Common myeloid progenitor, CD34-positive (primary cell): Measurements from ENCODE around the gene ASPN.

Experiments
- CTCF ChIA-PET: fragments of 350-600 bp; sonication (Branson Sonifier 250); formaldehyde crosslinking; loops from one replicate; lab custom pipeline; 2021; ENCODE audit warnings: antibody characterized with exemption; lab: Charles Lee
- POLR2A ChIA-PET: fragments of 350-600 bp; sonication (Branson Sonifier 250); formaldehyde crosslinking; loops from one replicate; lab custom pipeline; 2021; ENCODE audit warnings: antibody characterized with exemption; lab: Charles Lee
- DNase-seq, 3 donors: peaks; one replicate each; pipeline versions ENCODE4 v3.0.0 to v3.0.0-alpha.2; 2013
- H3K27ac ChIP-seq, 2 experiments: 1 replicate in 1 of 2; 2 replicates in 1 of 2; pipeline ENCODE4 v1.7.0; 2013; ENCODE audit warnings: inconsistent platforms in 2 of 2, low read length in 2 of 2, mild to moderate bottlenecking in 2 of 2, low read depth in 1 of 2, moderate library complexity in 1 of 2; ENCODE audit not compliant: severe bottlenecking in 2 of 2, insufficient read depth in 1 of 2, poor library complexity in 1 of 2
- H3K27me3 ChIP-seq, 5 experiments: replicated peaks in 2 of 5; 1 replicate in 3 of 5; 2 replicates in 2 of 5; pipeline versions ENCODE4 v1.6.1 to v1.7.0; 2013; ENCODE audit warnings: low read length in 4 of 5, mild to moderate bottlenecking in 2 of 5, moderate library complexity in 2 of 5, inconsistent platforms in 1 of 5; ENCODE audit not compliant: insufficient read depth in 5 of 5, control insufficient read depth in 4 of 5
- H3K36me3 ChIP-seq, 4 experiments: 1 replicate in 2 of 4; 2 replicates in 2 of 4; pipeline versions ENCODE4 v1.6.1 to v1.7.0; 2013; ENCODE audit warnings: low read length in 3 of 4, control low read depth in 1 of 4, mild to moderate bottlenecking in 1 of 4; ENCODE audit not compliant: control insufficient read depth in 4 of 4, insufficient read depth in 4 of 4
- H3K4me1 ChIP-seq, 4 experiments: 1 replicate in 3 of 4; 2 replicates in 1 of 4; pipeline versions ENCODE4 v1.6.1 to v1.7.1; 2013; ENCODE audit warnings: low read length in 3 of 4, mild to moderate bottlenecking in 3 of 4, control low read depth in 1 of 4, inconsistent platforms in 1 of 4, moderate library complexity in 1 of 4; ENCODE audit not compliant: control insufficient read depth in 4 of 4, insufficient read depth in 4 of 4; ENCODE audit errors: control extremely low read depth in 1 of 4
- H3K4me3 ChIP-seq, 7 experiments: 1 replicate in 4 of 7; 2 replicates in 3 of 7; pipeline versions ENCODE4 v1.5.1 to v1.7.0; 2013; ENCODE audit warnings: mild to moderate bottlenecking in 7 of 7, low read length in 6 of 7, moderate library complexity in 6 of 7, inconsistent platforms in 2 of 7, low read depth in 2 of 7, control low read depth in 1 of 7; ENCODE audit not compliant: insufficient read depth in 4 of 7, control insufficient read depth in 1 of 7; ENCODE audit errors: extremely low read depth in 1 of 7
- H3K9me3 ChIP-seq, 5 experiments: 1 replicate in 4 of 5; 2 replicates in 1 of 5; pipeline versions ENCODE4 v1.6.1 to v1.7.1; 2013; ENCODE audit warnings: low read length in 4 of 5, mild to moderate bottlenecking in 2 of 5, inconsistent platforms in 1 of 5, low read depth in 1 of 5, moderate library complexity in 1 of 5; ENCODE audit not compliant: control insufficient read depth in 4 of 5, insufficient read depth in 2 of 5; ENCODE audit errors: control extremely low read depth in 1 of 5
- WGBS: methylation state at CpG from one replicate; pipeline ENCODE4 v1.1.5; 2013; ENCODE audit not compliant: insufficient coverage; 5-methylcytosine and 5-hydroxymethylcytosine counted together

The ASPN gene

DNA sequence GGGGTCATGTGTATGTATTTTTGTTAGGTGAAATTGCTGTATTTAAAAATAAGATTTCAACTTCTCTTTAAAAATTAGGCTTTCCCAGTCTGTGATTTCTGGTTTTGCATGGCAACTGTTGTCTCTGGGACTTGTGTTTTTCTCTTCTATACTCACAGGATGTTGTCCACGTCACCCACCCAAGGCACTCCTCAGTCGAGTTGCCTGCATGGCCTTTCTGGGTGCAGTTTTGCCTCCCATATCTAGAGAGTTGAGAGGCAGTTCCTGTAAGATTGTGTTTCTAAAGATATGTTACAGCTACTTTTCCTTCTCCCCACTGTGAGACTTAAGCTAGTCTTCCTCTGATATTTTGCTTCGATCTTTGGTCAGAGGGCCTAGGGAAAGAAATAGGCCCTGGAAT, 2.3 kb upstream of the ASPN start:
- Histone ChIP-seq H3K4me1 (peaks cover 0 to 14% (median 1%) of the 10 kb centered on the region in 4 experiments), H3K27ac (no peak overlapping the region), H3K27me3 (no peaks in the 10 kb centered on the region), H3K36me3 (no peaks in the 10 kb centered on the region), H3K9me3 (no peaks in the 10 kb centered on the region), H3K4me3 (no peak overlapping the region)
- 100% methylated on average over 2 of the region's 3 CpGs for WGBS
- DNase-seq = no peak
- CTCF ChIA-PET = no interaction called here
- POLR2A ChIA-PET = no interaction called here

DNA sequence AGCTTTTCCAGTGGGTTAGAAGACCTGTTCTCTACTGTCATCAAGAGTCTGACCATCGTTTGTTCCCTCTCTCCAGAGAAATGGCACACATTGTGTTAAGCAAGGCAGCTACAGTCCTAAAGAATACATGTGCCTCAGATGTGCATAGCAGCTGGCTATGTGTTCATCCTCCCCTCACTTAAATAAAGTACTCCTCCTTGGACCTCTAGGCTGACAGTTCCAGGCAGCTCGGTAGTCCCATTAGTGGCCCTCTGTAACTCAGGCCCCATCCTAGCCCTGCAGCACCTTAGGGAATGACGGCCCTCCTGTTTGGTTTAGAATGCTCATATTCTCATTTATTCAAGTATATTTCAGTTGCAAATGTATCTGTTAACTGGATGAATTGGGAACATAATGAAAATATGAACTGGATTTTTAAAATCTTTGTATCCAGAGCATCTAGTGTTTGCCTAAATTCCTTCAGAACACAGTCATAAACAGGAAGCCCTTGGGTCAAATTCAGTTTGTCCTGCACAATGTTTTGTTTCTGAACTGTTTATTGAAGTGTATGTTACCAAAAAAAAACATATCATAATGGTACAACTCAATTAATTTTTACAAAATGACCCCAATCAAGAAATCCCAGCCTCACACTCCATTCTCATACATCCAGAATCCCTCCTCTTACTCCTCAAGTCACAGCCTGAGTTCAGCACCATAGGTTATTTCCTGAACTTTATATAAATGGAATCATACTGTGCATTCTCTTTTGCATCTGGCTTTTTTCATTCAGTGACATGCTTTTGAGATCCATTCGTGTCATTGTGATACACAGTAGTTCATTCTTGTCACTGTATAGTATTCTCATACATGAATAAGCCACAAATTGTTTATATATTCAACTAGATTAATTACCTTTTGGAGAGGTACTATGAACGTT, 1.6 kb upstream of the ASPN start:
- CTCF ChIA-PET = interaction anchor here (1.1 kb wide), 1 partner anchor 141 kb away, joined by 3 read pairs; no protein-coding TSS in a partner anchor

DNA sequence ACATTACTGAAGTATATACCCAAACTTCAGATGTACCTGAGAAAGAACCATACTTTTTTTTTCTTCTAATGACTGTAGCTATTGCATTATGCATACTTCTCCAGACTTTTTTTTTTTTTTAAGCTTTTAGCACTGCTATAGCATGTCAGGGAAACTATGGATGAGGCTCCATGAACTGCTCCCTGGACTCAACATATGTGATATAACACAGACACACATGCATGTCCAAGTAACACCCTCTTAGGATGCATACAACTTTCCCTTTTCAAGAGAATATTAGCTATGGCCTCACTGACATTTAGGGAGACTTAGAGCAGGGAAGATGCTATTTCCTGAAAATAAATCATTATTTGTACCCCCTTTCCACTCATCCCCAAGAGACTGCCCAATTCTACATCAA, 499 bp upstream of the ASPN start:
- CTCF ChIA-PET = interaction anchor here (1.1 kb wide), 3 partner anchors 18 to 140 kb away, joined by 3 read pairs; no protein-coding TSS in a partner anchor
- Histone ChIP-seq H3K27me3 (no peaks in the 10 kb centered on the region), H3K9me3 (no peaks in the 10 kb centered on the region), H3K36me3 (no peaks in the 10 kb centered on the region), H3K4me1 (peaks cover 0 to 11% (median 1%) of the 10 kb centered on the region in 4 experiments), H3K4me3 (no peak overlapping the region), H3K27ac (no peak overlapping the region)
- POLR2A ChIA-PET = interaction anchor here (0.7 kb wide), 1 partner anchor 207 kb away, joined by 5 read pairs; no protein-coding TSS in a partner anchor
- DNase-seq = no peak

More for the DNA sequence above, 1.6 kb upstream of the ASPN start:
- POLR2A ChIA-PET = no interaction called here
- Histone ChIP-seq H3K27me3 (no peaks in the 10 kb centered on the region), H3K9me3 (no peaks in the 10 kb centered on the region), H3K4me3 (no peak overlapping the region), H3K4me1 (peaks cover 0 to 11% (median 1%) of the 10 kb centered on the region in 4 experiments), H3K36me3 (no peaks in the 10 kb centered on the region), H3K27ac (no peak overlapping the region)
- WGBS = 100% methylated on average over 2 of the region's 5 CpGs
- no peak for DNase-seq

DNA sequence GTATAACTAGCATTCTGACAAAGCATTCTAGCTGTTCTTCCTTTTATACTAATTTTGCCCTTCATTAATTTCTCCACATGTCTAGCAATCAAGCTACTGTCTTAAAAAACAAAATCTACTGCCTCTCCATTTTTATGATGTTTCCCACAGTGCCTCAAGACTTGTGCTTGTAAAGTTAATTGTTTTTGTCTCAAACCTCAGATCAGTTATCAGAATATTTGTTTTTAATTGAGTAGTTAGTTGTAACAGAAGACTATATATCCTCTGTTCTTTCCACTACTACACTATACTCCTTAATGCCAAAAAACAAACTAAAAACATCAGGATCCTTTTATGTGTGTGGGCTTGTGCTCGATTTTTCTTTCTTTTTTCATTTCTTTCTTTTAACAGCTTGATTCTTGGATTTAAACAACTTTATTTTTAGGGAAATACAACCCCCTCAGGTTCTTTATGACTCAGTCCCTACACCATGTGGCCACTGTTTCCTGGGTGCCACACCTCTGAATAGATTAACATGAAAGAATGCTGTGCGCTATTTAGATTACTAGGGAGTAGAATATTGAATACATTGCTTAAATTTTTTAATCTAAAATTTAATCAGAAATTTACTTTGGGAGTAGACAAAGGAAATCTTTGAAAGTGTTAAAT, 1.2 kb downstream of the ASPN start:
- Histone ChIP-seq H3K27me3 (no peaks in the 10 kb centered on the region), H3K27ac (no peak overlapping the region), H3K9me3 (no peaks in the 10 kb centered on the region), H3K4me3 (no peak overlapping the region), H3K4me1 (peaks cover 0 to 6% (median 0%) of the 10 kb centered on the region in 4 experiments), H3K36me3 (no peaks in the 10 kb centered on the region)
- no CpG with 5 or more reads among the region's 2 CpGs for WGBS
- POLR2A ChIA-PET = no interaction called here
- CTCF ChIA-PET = interaction anchor here (1.0 kb wide), 1 partner anchor 40 kb away, joined by 3 read pairs; no protein-coding TSS in a partner anchor
- DNase-seq = no peak

DNA sequence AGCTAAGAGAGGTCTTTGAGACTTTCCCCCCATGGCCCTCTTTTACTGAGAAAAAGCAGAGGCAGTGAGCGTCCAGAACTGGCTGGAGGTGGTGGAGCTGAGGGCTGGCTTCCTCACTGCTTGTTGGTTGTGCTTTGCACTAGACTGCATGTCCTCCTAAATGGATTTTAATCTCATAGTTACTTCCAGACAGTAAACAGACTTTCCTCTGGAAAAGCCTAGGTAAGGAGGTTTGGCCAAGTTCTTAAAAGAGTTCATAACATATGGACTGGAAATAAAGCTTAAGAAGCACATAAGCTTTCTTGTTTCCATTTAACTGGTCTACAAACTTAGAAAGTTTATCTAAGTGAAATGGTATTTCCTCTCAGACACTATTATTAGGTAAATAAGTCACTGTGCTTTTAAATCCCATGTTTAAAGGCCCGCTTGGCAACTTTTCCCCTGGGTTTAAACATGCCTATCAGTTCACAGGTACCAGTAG, 2.0 kb downstream of the ASPN start:
- Histone ChIP-seq H3K4me1 (peaks cover 0 to 5% (median 0%) of the 10 kb centered on the region in 4 experiments), H3K36me3 (no peaks in the 10 kb centered on the region), H3K9me3 (no peaks in the 10 kb centered on the region), H3K27ac (no peak overlapping the region), H3K4me3 (no peak overlapping the region), H3K27me3 (no peaks in the 10 kb centered on the region)
- ChIA-PET CTCF (interaction anchor here (1.0 kb wide), 1 partner anchor 40 kb away, joined by 3 read pairs; no protein-coding TSS in a partner anchor), POLR2A (no interaction called here)
- WGBS = 92% methylated on average over 2 of the region's 2 CpGs
- no peak for DNase-seq

DNA sequence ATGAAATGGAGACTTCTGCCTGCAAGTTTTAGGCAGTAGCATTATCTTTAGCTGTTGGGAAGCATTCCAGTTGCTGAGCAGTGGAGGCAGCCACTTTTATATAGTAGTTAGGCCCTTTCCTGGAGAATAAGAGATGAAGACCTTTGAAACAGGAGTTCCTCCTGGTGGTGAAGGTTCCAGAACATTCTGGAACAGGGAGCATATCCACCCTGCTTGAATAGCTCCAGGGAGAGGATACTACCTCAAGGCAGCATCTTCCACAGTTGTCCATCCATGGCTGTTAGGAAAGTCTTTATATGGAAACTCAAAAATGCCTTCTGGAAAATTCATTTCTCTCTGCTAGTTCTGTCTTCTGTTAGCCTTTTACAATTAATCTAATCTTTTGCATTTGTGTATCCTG, 3.0 kb downstream of the ASPN start:
- no peak for DNase-seq
- CTCF ChIA-PET = interaction anchor here (0.6 kb wide), 1 partner anchor 361 kb away, joined by 3 read pairs; no protein-coding TSS in a partner anchor
- POLR2A ChIA-PET = no interaction called here
- Histone ChIP-seq H3K4me3 (no peak overlapping the region), H3K27me3 (no peaks in the 10 kb centered on the region), H3K9me3 (no peaks in the 10 kb centered on the region), H3K4me1 (peaks cover 0 to 5% (median 0%) of the 10 kb centered on the region in 4 experiments), H3K36me3 (no peaks in the 10 kb centered on the region), H3K27ac (no peak overlapping the region)
